ENCODE data around the gene MCEMP1.

GRCh38 chr19:7706955-7707456, 30.1 kb downstream of the MCEMP1 start:
- TF ChIP-seq EZH2 (IDR thresholded peaks at IDR 0.05; ENCODE audit: borderline replicate concordance, low read depth, low read length, poor library complexity, severe bottlenecking), result no peak
- TF ChIP-seq, protein P1, sequence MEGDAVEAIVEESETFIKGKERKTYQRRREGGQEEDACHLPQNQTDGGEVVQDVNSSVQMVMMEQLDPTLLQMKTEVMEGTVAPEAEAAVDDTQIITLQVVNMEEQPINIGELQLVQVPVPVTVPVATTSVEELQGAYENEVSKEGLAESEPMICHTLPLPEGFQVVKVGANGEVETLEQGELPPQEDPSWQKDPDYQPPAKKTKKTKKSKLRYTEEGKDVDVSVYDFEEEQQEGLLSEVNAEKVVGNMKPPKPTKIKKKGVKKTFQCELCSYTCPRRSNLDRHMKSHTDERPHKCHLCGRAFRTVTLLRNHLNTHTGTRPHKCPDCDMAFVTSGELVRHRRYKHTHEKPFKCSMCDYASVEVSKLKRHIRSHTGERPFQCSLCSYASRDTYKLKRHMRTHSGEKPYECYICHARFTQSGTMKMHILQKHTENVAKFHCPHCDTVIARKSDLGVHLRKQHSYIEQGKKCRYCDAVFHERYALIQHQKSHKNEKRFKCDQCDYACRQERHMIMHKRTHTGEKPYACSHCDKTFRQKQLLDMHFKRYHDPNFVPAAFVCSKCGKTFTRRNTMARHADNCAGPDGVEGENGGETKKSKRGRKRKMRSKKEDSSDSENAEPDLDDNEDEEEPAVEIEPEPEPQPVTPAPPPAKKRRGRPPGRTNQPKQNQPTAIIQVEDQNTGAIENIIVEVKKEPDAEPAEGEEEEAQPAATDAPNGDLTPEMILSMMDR (conservative IDR thresholded peaks at IDR 0.05; ENCODE audit: low read depth, low read length), result no peak

Data from A673 (cell line).